D721Med (cell line): ENCODE measurements around the gene DPH5.
"Not testable (repeated sequence)": the region's sequence is repeated elsewhere in the genome, so short reads cannot be mapped to it uniquely, and the experiment has no call there.

Source experiments
- DNase-seq: peaks from one replicate; pipeline ENCODE4 v3.0.0; 2011; ENCODE audit warnings: low spot score; ENCODE audit not compliant: insufficient read length
- FAIRE-seq: peaks from 2 replicates; lab custom pipeline; 2011; peaks lifted over from hg19 to GRCh38; lab: Jason Lieb, UNC
- TF ChIP-seq, protein P1 (sequence below): IDR thresholded peaks from 2 replicates; pipeline ENCODE4 v1.5.1; 2012; ENCODE audit warnings: mild to moderate bottlenecking, control low read depth; ENCODE audit not compliant: insufficient read depth; ENCODE audit errors: missing control alignments

DPH5 gene

DNA sequence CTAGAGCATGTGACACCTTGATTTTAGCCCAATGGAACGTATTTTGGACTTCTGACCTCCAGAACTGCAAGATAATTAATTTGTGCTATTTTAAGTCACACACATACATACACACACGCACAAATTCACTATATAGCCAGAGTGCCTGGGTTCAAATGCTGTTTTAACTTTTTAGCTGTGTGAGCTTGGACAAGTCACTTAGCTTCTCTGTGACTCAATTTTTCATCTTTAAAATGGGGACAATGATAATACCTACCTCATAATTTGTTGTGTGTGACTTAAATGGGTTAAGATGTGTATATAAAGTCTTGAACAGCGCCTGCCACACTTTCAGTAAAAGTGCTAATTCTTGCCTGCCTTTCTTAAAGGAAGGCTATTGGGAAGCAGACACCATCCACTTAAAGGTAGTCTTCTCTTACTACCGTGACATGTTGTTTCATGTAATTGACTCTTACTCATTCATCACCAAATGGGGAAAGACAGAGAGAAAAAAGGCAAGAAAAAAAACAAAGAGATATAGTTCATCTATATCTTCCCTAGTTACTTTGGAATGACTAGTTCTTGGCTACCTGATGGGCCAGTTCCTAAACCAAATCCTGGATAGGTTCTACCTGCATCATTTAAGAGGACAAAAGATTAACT is 73.4 kb downstream of the DPH5 start:
- FAIRE-seq = no peak
- TF ChIP-seq, protein P1, sequence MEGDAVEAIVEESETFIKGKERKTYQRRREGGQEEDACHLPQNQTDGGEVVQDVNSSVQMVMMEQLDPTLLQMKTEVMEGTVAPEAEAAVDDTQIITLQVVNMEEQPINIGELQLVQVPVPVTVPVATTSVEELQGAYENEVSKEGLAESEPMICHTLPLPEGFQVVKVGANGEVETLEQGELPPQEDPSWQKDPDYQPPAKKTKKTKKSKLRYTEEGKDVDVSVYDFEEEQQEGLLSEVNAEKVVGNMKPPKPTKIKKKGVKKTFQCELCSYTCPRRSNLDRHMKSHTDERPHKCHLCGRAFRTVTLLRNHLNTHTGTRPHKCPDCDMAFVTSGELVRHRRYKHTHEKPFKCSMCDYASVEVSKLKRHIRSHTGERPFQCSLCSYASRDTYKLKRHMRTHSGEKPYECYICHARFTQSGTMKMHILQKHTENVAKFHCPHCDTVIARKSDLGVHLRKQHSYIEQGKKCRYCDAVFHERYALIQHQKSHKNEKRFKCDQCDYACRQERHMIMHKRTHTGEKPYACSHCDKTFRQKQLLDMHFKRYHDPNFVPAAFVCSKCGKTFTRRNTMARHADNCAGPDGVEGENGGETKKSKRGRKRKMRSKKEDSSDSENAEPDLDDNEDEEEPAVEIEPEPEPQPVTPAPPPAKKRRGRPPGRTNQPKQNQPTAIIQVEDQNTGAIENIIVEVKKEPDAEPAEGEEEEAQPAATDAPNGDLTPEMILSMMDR = no peak
- no peak for DNase-seq

DNA sequence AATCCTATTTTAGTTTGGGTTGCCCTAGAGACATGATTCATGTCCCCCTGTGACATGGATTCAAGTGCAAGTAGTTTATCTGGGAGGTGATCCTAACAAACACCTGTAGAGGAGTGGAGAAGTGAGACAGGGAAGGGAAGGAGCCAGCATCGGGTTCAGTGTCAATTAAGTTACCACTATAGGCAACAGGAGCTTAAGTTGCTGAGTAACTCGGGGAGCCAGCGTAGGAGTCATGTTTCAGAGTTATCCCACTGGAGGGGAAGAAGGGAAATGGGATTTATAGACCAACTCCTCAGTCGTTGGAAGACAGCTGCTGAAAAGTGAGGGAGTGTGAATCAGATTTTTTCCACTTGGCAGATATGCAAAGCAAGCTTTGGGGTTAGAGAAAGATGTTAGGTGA is 74.8 kb downstream of the DPH5 start:
- DNase-seq = no peak
- TF ChIP-seq, protein P1 = no peak
- FAIRE-seq = no peak

DNA sequence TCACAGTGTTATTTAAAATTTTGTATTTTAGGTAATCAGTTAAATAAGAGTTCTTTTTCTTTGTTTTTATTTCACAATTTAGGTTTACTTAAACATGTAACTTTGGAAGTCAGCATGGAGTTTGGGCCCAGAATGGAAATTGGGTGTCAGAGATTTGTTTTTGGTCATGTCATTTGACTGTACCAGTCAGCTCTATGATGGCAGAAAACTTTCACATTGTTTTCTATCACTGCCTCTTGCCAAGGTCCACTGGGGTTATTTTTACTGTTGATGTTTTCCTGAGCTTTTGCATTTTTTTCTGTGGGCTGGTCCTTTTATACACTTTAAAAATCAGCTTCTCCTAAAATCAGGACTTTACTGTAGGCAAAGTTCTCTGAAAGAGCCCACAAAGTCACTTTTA is 75.2 kb downstream of the DPH5 start:
- FAIRE-seq (no peak), DNase-seq (no peak)
- TF ChIP-seq, protein P1 = no peak

DNA sequence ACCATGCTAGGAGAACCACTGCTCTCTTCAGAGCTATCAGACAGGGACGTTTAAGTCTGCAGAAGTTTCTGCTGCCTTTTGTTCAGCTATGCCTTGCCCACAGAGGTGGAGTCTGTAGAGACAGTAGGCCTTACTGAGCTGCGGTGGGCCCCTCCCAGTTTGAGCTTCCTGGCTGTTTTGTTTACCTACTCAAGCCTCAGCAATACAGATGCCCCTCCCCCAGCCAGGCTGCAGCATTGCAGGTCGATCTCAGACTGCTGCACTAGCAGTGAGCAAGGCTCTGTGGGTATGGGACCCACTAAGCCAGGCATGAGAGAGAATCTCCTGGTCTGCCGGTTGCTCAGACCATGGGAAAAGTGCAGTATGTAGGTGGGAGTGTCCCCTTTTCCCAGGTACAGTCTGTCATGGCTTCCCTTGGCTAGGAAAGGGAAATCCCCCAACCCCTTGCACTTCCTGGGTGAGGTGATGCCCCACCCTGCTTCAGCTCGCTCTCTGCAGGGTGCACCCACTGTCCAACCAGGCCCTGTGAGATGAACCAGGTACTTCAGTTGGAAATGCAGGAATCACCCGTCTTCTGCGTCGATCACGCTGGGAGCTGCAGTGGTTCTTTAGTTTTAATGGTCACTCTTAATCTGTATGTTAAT is 75.9 kb downstream of the DPH5 start:
- not testable (repeated sequence) for FAIRE-seq, DNase-seq

DNA sequence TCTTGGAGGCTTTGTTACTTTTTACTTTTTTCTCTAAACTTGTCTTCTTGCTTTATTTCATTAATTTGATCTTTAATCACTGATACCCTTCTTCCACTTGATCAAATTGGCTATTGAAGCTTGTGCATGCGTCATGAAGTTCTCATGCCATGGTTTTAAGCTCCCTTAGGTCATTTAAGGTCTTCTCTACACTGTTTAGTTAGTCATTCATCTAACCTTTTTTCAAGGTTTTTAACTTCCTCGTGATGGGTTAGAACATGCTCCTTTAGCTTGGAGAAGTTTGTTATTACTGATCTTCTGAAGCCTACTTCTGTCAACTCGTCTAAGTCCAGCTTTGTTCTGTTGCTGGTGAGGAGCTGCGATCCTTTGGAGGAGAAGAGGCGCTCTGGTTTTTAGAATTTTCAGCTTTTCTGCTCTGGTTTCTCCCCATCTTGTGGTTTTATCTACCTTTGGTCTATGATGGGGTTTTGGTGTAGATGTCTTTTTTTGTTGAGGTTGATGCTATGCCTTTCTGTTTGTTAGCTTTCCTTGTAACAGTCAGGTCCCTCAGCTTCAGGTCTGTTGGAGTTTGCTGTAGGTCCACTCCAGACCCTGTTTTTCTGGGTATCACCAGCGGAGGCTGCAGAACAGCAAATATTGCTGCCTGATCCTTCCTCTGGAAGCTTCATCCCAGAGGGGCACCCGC is 76.7 kb downstream of the DPH5 start:
- DNase-seq, FAIRE-seq: not testable (repeated sequence)

DNA sequence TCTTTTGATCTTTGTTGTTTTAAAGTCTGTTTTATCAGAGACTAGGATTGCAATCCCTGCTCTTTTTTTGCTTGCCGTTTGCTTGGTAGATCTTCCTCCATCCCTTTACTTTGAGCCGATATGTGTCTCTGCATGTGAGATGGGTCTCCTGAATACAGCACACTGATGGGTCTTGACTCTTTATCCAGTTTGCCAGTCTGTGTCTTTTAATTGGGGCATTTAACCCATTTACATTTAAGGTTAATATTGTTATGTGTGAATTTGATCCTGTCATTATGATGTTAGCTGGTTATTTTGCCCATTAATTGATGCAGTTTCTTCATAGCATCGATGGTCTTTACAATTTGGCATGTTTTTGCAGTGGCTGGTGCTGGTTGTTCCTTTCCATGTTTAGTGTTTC is 77.8 kb downstream of the DPH5 start:
- DNase-seq, FAIRE-seq: not testable (repeated sequence)

DNA sequence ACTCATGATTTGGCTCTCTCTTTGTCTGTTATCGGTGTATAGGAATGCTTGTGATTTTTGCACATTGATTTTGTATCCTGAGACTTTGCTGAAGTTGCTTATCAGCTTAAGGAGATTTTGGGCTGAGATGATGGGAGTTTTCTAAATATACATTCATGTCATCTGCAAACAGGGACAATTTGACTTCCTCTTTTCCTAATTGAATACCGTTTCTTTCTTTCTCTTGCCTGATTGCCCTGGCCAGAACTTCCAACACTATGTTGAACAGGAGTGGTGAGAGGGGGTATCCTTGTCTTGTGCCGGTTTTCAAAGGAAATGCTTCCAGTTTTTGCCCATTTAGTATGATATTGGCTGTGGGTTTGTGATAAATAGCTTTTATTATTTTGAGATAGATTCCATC is 79.5 kb downstream of the DPH5 start:
- DNase-seq, FAIRE-seq: not testable (repeated sequence)

DNA sequence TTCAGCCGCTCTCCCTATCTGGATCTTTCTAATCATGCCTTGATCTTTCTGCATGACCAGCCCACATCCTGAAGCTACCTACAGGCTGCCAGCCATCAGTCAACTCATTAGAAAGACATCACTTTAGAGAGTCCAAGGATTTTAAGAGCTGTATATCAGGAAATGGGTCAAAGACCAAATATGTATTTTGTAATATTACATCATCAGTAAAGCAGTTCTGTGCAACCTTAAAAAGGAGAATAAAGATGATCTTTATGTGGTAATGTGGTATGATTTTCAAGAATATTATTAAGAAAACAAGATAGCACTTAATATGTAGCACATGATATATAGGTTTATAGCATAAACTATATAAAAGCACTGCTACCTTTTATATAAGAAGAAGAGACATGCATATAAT is 82.1 kb downstream of the DPH5 start:
- TF ChIP-seq, protein P1 = no peak
- no peak for DNase-seq
- no peak for FAIRE-seq

DNA sequence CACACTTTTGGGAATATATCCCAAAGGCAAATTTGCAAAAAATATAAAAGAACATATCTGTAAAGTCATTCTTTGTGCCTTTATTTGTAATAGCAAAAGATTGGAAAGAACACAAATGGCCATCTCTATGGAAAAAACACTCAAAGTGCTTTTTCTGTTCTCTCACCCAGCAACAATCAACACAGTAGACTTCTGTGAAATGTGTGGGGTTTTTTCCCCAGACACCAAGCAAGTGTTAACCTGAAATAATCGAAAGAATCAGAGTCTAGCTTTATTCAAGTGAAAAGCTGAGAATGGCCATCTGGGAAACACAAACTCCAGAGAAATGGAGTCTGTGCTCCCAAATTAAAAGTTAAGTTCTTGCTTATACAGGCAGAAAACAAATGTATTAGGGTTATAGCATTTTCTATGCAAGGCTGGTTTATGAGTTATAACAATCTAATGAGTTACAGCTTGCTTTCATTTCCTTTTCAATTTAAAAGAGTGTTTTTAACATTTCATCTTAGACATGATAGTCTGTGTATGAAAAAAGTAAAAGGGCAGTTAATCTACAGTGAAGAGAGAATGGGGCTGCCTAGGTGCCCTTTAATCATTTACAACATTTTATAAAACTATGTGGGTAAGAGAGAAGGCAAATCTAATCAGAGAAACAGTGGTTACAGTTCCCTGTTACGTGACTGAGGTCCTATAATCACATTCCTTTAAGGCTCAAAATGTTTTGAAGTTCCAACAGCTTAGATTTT is 83.1 kb downstream of the DPH5 start:
- TF ChIP-seq, protein P1 = no peak
- FAIRE-seq = no peak

More for the DNA sequence above, 83.1 kb downstream of the DPH5 start:
- no peak for DNase-seq
